Measurements from ENCODE around the gene SLC24A3. TPM values are rescaled to one million over a fixed set of nuclear protein-coding genes. Genes with fewer than 3 reads are reported as not detected.

Gene SLC24A3
- total RNA-seq, 1 experiment from 2014 or later, result 0.14 TPM

DNA sequence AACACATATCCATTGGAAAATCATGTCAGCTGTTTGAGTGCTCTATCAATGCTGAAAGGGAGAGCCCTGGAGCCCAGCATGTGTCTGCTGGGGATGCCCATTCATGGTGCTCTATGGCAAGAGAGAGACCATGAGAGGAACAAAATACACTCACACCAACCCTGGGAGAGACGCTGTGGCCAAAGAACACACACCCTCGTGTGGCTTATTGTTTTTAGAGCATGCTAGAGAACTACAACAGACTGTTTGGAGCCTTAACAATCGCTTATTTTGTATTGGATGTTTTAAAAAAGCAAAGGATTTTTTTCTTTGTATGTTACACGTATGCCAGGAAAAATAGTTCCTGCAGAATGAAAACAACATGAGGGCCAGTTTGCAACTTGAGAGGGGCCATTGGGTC, 151.0 kb downstream of the SLC24A3 start:
- intact Hi-C loops (cut with micrococcal nuclease; ENCODE audit: unreplicated experiment), result loop anchor here (5.0 to 10.0 kb wide), 2 partner anchors 151 to 221 kb away; partner anchors contain the start of gene SLC24A3
- no TSS peak for BruUV-seq (replicated peaks)

DNA sequence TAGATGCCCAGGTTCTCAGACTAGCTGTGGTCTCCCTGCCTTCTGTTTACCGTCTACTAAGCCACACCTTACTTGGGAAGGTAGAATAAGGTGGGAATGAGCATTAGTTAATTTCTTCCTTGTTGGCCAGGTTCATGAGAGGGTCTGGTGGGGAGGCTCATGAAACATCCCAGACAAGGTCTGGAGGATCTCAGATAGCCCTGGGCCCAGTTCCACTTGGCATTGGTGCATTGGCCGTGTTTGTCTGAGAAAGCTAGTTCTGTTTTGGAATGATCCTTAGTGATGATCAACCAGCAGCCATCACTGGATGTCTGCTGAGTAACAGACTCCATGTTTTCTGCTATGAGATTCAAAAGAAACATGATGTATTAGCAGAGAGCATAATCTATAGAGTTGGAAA, 155.1 kb downstream of the SLC24A3 start:
- Histone ChIP-seq H3K4me1 (no peaks in the 10 kb centered on the region), H3K4me3 (ENCODE audit: low read depth, low read length) (no peak overlapping the region), H3K27me3 (replicated peaks; ENCODE audit: control insufficient read depth, insufficient read depth, low read length) (no peaks in the 10 kb centered on the region), H3K36me3 (ENCODE audit: control insufficient read depth, insufficient read depth, low read length) (no peaks in the 10 kb centered on the region), H3K9me3 (no peaks in the 10 kb centered on the region)
- no peaks in the 10 kb centered on the region for H3K9me3 Mint-ChIP-seq (ENCODE audit: unreplicated experiment)
- ChIA-PET POLR2A (no interaction called here), CTCF (no interaction called here)
- no peaks in the 10 kb centered on the region for H3K4me1 Mint-ChIP-seq (ENCODE audit: low read depth, unreplicated experiment)
- intact Hi-C loops (cut with micrococcal nuclease; ENCODE audit: unreplicated experiment), result loop anchor here (10.0 kb wide), 1 partner anchor 217 kb away; no protein-coding TSS in a partner anchor
- no peak for TF ChIP-seq CTCF (IDR thresholded peaks at IDR 0.05; ENCODE audit: insufficient read depth in 1 of 2, low read depth in 1 of 2, low read length in 1 of 2, severe bottlenecking in 1 of 2, unreplicated experiment in 1 of 2)
- no peak overlapping the region for H3K4me3 Mint-ChIP-seq (ENCODE audit: unreplicated experiment)
- BruUV-seq (replicated peaks), result no TSS peak
- H3K27ac Mint-ChIP-seq (ENCODE audit: unreplicated experiment), result no peak overlapping the region
- H3K36me3 Mint-ChIP-seq (ENCODE audit: insufficient read depth, unreplicated experiment), result no peaks in the 10 kb centered on the region
- peaks cover 7% of the 10 kb centered on the region for H3K27me3 Mint-ChIP-seq (ENCODE audit: insufficient read depth, unreplicated experiment)
- DNase-seq, result no peak

More for the DNA sequence above, 151.0 kb downstream of the SLC24A3 start:
- Mint-ChIP-seq H3K9me3 (ENCODE audit: unreplicated experiment) (no peaks in the 10 kb centered on the region), H3K27me3 (ENCODE audit: insufficient read depth, unreplicated experiment) (peaks cover 10% of the 10 kb centered on the region), H3K27ac (ENCODE audit: unreplicated experiment) (no peak overlapping the region), H3K4me3 (ENCODE audit: unreplicated experiment) (no peak overlapping the region), H3K4me1 (ENCODE audit: low read depth, unreplicated experiment) (no peaks in the 10 kb centered on the region), H3K36me3 (ENCODE audit: insufficient read depth, unreplicated experiment) (no peaks in the 10 kb centered on the region)
- Histone ChIP-seq H3K4me3 (ENCODE audit: low read depth, low read length) (no peak overlapping the region), H3K27me3 (replicated peaks; ENCODE audit: control insufficient read depth, insufficient read depth, low read length) (no peaks in the 10 kb centered on the region), H3K4me1 (no peaks in the 10 kb centered on the region), H3K9me3 (no peaks in the 10 kb centered on the region), H3K36me3 (ENCODE audit: control insufficient read depth, insufficient read depth, low read length) (no peaks in the 10 kb centered on the region)
- no peak for TF ChIP-seq CTCF (IDR thresholded peaks at IDR 0.05; ENCODE audit: insufficient read depth in 1 of 2, low read depth in 1 of 2, low read length in 1 of 2, severe bottlenecking in 1 of 2, unreplicated experiment in 1 of 2)
- ChIA-PET POLR2A (no interaction called here), CTCF (no interaction called here)
- no peak for DNase-seq

GRCh38 chr20:19368351-19368750, 155.9 kb downstream of the SLC24A3 start:
- no peak for DNase-seq
- no TSS peak for BruUV-seq (replicated peaks)
- H3K27me3 Mint-ChIP-seq (ENCODE audit: insufficient read depth, unreplicated experiment), result peaks cover 7% of the 10 kb centered on the region
- CTCF ChIA-PET, result no interaction called here
- Histone ChIP-seq H3K4me3 (ENCODE audit: low read depth, low read length) (no peak overlapping the region), H3K9me3 (no peaks in the 10 kb centered on the region), H3K4me1 (no peaks in the 10 kb centered on the region), H3K36me3 (ENCODE audit: control insufficient read depth, insufficient read depth, low read length) (no peaks in the 10 kb centered on the region), H3K27me3 (replicated peaks; ENCODE audit: control insufficient read depth, insufficient read depth, low read length) (no peaks in the 10 kb centered on the region)
- H3K4me1 Mint-ChIP-seq (ENCODE audit: low read depth, unreplicated experiment), result no peaks in the 10 kb centered on the region
- no peaks in the 10 kb centered on the region for H3K36me3 Mint-ChIP-seq (ENCODE audit: insufficient read depth, unreplicated experiment)
- POLR2A ChIA-PET, result no interaction called here
- H3K9me3 Mint-ChIP-seq (ENCODE audit: unreplicated experiment), result no peaks in the 10 kb centered on the region
- intact Hi-C loops (cut with micrococcal nuclease; ENCODE audit: unreplicated experiment), result loop anchor here (10.0 kb wide), 1 partner anchor 216 kb away; no protein-coding TSS in a partner anchor
- TF ChIP-seq CTCF (IDR thresholded peaks at IDR 0.05; ENCODE audit: insufficient read depth in 1 of 2, low read depth in 1 of 2, low read length in 1 of 2, severe bottlenecking in 1 of 2, unreplicated experiment in 1 of 2), result no peak
- no peak overlapping the region for H3K27ac Mint-ChIP-seq (ENCODE audit: unreplicated experiment)
- H3K4me3 Mint-ChIP-seq (ENCODE audit: unreplicated experiment), result no peak overlapping the region
